Measurements from ENCODE around the gene GRIFIN. TPM values are rescaled to one million over a fixed set of nuclear protein-coding genes. Genes with fewer than 3 reads are reported as not detected.

Gene GRIFIN
- polyA plus RNA-seq, 1 donor (not counting 4 experiments of a cell fraction or from before 2014, with no cell fraction given): not detected

- Histone ChIP-seq H2AFZ (ENCODE audit: control insufficient read depth, low read length) (no peak overlapping the region), H3K9ac (ENCODE audit: control insufficient read depth, extremely low read depth, insufficient read depth, low read length) (no peak overlapping the region), H3K27me3 (ENCODE audit: control insufficient read depth, extremely low read depth, insufficient read depth, low read length) (peaks cover 19% of the 10 kb centered on the region), H3K4me1 (ENCODE audit: control insufficient read depth, extremely low read depth, insufficient read depth, low read length) (no peaks in the 10 kb centered on the region), H3K9me3 (ENCODE audit: control insufficient read depth, low read depth, low read length) (no peaks in the 10 kb centered on the region), H3K36me3 (ENCODE audit: control insufficient read depth in 2 of 2, extremely low read depth in 1 of 2, insufficient read depth in 2 of 2, low read length in 2 of 2) (no peaks in the 10 kb centered on the region), H3K9me1 (ENCODE audit: control insufficient read depth, extremely low read depth, insufficient read depth, low read length) (no peaks in the 10 kb centered on the region), H4K20me1 (ENCODE audit: control insufficient read depth, extremely low read depth, insufficient read depth, low read length) (no peaks in the 10 kb centered on the region), H3K4me3 (ENCODE audit: control insufficient read depth in 2 of 3, extremely low read depth in 1 of 3, insufficient read depth in 2 of 3, low read depth in 1 of 3, low read length in 3 of 3) (no peak overlapping the region), H3K79me2 (ENCODE audit: control insufficient read depth, insufficient read depth, low read length) (no peaks in the 10 kb centered on the region), H3K27ac (ENCODE audit: control insufficient read depth, insufficient read depth, low read length) (no peak overlapping the region), H3K4me2 (ENCODE audit: control insufficient read depth, extremely low read depth, insufficient read depth, low read depth, low read length) (no peak overlapping the region)
- TF ChIP-seq EZH2 (IDR thresholded peaks at IDR 0.05; ENCODE audit: low read length) (no peak), CTCF (optimal IDR thresholded peaks at IDR 0.05 in 1 of 3, IDR thresholded peaks at IDR 0.05 in 1 of 3, conservative IDR thresholded peaks at IDR 0.05 in 1 of 3; ENCODE audit: extremely low read depth in 1 of 3, insufficient read depth in 2 of 3, low read length in 3 of 3) (no peak)
- no peak for DNase-seq (ENCODE audit: low read depth, low spot score)
- dilution Hi-C loops (cut with MboI; ENCODE audit: extremely low pct_ligation_motif_present, low sequenced_read_pairs): no loop called here
- no peak for FAIRE-seq
Measured at GRCh38 chr7:2483494-2483893, 7.3 kb upstream of the GRIFIN start.

DNA sequence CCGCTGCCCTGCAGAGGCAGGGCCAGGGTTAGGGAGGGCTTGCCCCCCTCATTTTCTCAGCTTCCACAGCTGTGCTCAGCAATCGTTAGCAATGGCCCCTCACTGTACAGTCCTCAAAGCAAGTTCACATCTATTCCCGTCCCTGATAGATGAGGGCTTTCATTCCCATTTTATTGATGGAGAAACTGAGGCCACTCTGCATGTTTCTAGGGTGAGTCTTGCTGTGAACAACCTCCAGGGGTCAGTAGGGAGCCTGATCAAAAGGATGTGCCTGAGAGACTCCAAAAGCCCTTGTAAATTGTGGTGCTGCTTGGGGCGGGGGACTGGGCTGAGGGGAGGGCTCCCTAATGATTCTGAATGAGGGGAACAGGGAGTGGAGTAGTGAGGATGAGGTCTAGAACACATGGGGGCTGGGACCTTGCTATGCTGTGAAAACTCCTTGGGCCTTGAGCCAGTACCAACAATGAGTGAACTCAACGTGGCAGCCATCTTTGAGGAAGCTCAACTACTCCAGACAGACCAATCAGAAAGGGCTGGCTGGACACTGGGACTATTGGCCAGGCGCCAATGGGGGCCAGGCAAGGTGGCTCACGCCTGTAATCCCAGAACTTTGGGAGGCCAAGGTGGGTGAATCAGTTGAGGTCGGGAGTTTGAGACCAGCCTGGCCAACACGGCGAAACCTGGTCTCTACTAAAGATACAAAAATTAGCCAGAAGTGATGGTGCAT lies 6.7 kb upstream of the GRIFIN start:
- FAIRE-seq: no peak
- Histone ChIP-seq H3K9me1 (ENCODE audit: control insufficient read depth, extremely low read depth, insufficient read depth, low read length) (no peaks in the 10 kb centered on the region), H3K9me3 (ENCODE audit: control insufficient read depth, low read depth, low read length) (no peaks in the 10 kb centered on the region), H3K9ac (ENCODE audit: control insufficient read depth, extremely low read depth, insufficient read depth, low read length) (no peak overlapping the region), H3K27ac (ENCODE audit: control insufficient read depth, insufficient read depth, low read length) (no peak overlapping the region), H3K27me3 (ENCODE audit: control insufficient read depth, extremely low read depth, insufficient read depth, low read length) (peaks cover 25% of the 10 kb centered on the region), H4K20me1 (ENCODE audit: control insufficient read depth, extremely low read depth, insufficient read depth, low read length) (no peaks in the 10 kb centered on the region), H3K4me3 (ENCODE audit: control insufficient read depth in 2 of 3, extremely low read depth in 1 of 3, insufficient read depth in 2 of 3, low read depth in 1 of 3, low read length in 3 of 3) (no peak overlapping the region), H2AFZ (ENCODE audit: control insufficient read depth, low read length) (no peak overlapping the region), H3K4me1 (ENCODE audit: control insufficient read depth, extremely low read depth, insufficient read depth, low read length) (no peaks in the 10 kb centered on the region), H3K79me2 (ENCODE audit: control insufficient read depth, insufficient read depth, low read length) (no peaks in the 10 kb centered on the region), H3K4me2 (ENCODE audit: control insufficient read depth, extremely low read depth, insufficient read depth, low read depth, low read length) (no peak overlapping the region), H3K36me3 (ENCODE audit: control insufficient read depth in 2 of 2, extremely low read depth in 1 of 2, insufficient read depth in 2 of 2, low read length in 2 of 2) (no peaks in the 10 kb centered on the region)
- no peak for DNase-seq (ENCODE audit: low read depth, low spot score)
- TF ChIP-seq CTCF (optimal IDR thresholded peaks at IDR 0.05 in 1 of 3, IDR thresholded peaks at IDR 0.05 in 1 of 3, conservative IDR thresholded peaks at IDR 0.05 in 1 of 3; ENCODE audit: extremely low read depth in 1 of 3, insufficient read depth in 2 of 3, low read length in 3 of 3) (no peak), EZH2 (IDR thresholded peaks at IDR 0.05; ENCODE audit: low read length) (no peak)
- dilution Hi-C loops (cut with MboI; ENCODE audit: extremely low pct_ligation_motif_present, low sequenced_read_pairs): no loop called here
